NCI-H2107 treated with DMSO at 0.1 percent for 48 hours (cell line): ENCODE results near the gene B3GNT9.

ENCODE experiments used
- DNase-seq: peaks from one replicate; lab custom pipeline; 2025; ENCODE audit not compliant: unreplicated experiment; lab: John Stamatoyannopoulos, UW

The B3GNT9 gene

GRCh38 chr16:67150833-67151396, at the start of gene B3GNT9:
Gene B3GNT9, minus strand, starts transcription at chr16:67150998. Its CDS starts 513 bp downstream, at chr16:67150485.
- DNase-seq = peak; percentile 16

GRCh38 chr16:67200491-67200890, 49.7 kb upstream of the B3GNT9 start:
- DNase-seq = no peak

GRCh38 chr16:67199808-67200198, 49.0 kb upstream of the B3GNT9 start:
- no peak for DNase-seq

- no peak for DNase-seq
These were observed 48.4 kb upstream of the B3GNT9 start, which contains the start of gene ELMO3 for GRCh38 chr16:67199011-67199807. Gene ELMO3, plus strand, starts transcription at chr16:67199131. Its CDS starts 196 bp downstream, at chr16:67199327.

- DNase-seq = no peak
These were observed 47.5 kb upstream of the B3GNT9 start for GRCh38 chr16:67198238-67198734.

DNA sequence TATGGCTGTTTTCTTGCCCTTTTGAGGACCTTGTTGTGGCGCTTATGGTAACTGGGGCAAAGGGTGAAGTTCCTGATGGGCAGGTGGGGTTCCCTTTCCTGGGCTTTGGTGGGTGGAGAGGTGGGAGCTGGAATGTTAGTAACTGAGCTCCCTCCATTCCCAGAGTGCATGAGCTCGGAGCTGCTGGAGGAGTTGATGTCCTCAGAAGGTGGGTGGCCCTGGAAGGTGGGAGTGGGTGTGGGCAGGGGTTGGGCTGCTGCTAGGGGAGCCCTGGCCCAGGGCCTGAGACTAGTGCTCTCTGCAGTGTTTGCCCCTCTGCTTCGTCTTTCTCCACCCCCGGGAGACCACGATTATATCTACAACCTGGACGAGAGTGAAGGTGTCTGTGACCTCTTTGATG, 46.9 kb upstream of the B3GNT9 start:
- no peak for DNase-seq

DNA sequence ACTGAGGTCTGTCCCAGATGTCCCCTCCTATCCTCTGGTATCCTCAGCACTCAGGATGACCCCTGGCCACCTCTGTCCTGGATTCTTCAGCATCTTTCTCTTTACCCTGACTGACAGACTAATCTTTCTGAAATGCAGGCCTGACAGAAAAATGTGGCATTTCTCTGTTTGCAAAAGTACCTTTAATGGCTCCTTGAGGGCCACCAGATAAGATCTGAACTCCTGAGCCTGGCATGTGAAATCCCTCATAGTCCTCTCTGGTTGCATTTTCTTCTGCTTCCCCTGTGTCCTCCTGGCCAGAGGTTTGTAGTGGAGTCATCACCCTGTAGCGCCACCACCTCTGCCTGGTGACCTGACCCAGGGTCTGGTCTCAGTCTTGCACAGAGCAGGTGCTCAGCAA, 46.1 kb upstream of the B3GNT9 start:
- DNase-seq = no peak

DNA sequence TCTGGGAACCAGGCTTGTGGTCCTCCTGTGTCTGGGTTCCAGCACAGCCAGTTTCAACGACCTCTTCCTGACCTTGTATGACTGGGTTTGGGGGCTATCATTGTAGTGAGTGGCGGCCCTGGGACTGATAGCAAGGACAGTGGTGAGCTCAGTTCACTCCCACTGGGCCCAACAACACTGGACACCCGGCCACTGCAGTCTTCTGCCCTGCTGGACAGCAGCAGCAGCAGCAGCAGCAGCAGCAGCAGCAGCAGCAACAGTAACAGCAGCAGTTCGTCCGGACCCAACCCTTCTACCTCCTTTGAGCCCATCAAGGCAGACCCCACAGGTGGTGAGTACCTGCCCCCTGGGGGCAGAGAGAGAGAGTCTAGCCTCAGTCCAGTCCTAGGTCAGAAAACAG, 44.9 kb upstream of the B3GNT9 start:
- DNase-seq = no peak

DNA sequence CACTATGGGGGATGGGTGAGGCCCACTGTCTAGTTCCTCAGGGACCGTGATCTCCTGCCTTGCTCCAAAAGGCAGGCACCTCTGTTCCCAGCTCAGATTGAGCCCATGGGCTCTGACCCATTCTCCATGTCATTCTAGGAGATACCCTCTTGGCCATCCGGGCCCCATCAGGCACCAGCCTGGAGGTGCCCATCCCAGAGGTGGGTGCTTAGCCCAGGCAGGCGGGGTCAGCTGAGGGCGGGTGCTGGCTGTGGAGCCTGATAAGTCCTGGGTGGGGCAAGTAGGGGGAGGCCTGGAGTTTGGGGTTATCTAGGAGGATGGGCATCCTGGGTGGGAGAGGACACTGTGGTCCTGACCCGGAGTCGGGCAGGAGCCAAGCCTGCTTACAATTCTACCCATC, 43.5 kb upstream of the B3GNT9 start:
- no peak for DNase-seq

DNA sequence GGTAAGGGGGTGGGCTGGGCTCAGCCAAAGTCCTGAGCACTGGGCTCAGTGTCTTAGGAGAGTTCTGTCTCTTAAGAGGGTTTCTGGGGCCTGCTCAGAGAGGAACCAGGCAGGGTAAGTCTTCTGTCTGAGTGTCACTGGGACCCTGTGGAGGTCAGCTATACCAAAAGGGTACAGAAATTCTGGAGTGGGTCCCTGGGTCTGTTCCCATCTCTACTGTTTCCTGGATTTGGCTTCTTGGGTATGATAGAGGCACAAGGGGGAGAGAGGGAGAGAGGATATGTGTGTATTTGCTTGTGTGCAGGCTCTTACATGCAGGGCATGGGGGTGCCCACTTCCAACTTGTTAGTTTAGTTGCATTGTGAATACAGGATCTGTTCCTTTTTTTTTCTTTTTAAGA, 42.7 kb upstream of the B3GNT9 start:
- DNase-seq = no peak

- no peak for DNase-seq
These were observed 42.1 kb upstream of the B3GNT9 start for GRCh38 chr16:67192781-67193361.

GRCh38 chr16:67191995-67192681, 41.3 kb upstream of the B3GNT9 start, which contains the start of gene E2F4:
Gene E2F4, plus strand, starts transcription at chr16:67192155. Its CDS starts 73 bp downstream, at chr16:67192228.
- peak; percentile 62 for DNase-seq

DNA sequence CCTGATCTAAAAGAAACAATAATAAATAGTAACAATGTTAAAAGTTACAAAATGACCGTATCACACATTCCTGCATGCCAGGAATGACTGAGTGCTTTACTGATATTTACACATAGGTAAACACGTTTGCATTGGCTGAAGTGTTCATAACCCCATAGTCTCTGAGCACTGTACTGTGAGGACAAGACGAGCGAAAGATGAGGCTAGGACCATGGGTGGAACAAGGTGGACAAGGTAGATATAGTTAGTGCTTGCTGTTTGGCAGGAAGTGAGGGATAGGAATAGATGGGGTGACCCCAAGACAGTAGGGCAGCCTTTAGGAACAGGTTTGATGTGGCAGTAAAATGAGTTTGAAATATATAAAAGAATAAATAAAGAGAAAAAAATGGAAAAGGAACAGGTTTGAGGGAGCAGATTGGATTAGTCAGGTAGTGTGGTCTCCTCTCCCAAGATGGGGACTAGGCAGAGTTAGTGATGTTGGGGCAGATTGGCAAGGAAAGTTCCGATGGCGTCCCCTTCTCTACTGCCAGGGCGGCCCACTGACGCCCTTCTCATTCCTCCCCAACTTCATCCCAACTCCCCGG, 40.7 kb upstream of the B3GNT9 start:
- no peak for DNase-seq

GRCh38 chr16:67190448-67191399, 39.9 kb upstream of the B3GNT9 start:
- no peak for DNase-seq

GRCh38 chr16:67190041-67190440, 39.2 kb upstream of the B3GNT9 start, which contains the start of gene EXOC3L1:
Gene EXOC3L1, minus strand, starts transcription at chr16:67190136. Its CDS starts 460 bp downstream, at chr16:67189676.
- DNase-seq = no peak

GRCh38 chr16:67188798-67189197, 38.0 kb upstream of the B3GNT9 start:
- DNase-seq = no peak

DNA sequence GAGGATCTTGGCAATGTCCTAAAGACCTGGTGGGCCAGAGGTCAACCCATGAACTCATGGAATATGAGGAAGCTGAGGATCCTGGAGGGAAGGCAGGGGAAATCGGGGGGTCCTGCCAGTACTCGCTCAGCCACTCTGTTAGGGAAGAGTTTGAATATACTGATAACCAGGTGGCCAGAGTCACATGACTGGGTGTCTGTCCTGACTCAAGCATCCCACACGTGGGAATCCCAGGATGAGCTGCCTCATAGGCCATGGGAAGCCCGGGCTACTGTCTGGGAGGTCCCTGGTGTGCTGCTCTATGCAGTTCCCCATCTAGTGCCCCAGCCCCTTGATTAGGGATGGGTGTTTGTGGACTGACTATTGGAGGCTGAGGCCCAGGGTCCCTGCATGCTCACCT, 37.5 kb upstream of the B3GNT9 start:
- no peak for DNase-seq

GRCh38 chr16:67187175-67187890, 36.5 kb upstream of the B3GNT9 start:
- DNase-seq = no peak

DNA sequence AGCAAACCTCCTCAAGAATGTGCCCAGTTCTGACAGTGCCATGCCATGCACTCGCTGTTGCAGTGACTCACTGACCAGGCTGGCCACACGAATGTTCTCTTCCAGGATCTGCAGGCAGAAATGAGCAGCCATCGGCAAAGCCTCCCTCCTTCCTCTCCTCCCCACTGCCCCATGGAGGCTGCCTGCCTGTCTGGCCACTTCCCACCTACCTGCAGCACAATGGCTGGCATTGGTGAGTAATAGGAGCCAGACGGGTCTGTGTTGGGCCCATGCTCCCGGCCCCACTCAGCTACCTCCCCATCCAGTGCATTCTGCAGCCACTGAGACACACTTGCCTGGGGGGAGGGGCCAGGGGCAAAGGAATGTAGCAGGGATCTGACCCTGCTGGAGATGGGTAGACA, 35.8 kb upstream of the B3GNT9 start:
- no peak for DNase-seq
